Activated T-cell treated with anti-CD3 and anti-CD28 coated beads, Interleukin-2, amount 50 U/mL, for 72 hours (primary cell): ENCODE data around the gene NUMA1. TPM values are rescaled to one million over a fixed set of nuclear protein-coding genes. Genes with fewer than 3 reads are reported as not detected.

Experiments
- ATAC-seq, 2 donors: fragments of 150-1000 bp; cut with Tn5 transposase; replicated peaks in 1 of 2; 2 replicates each; pipeline ENCODE4 v1.10.0; 2021; ENCODE audit warnings: moderate library complexity in 2 of 2, mild to moderate bottlenecking in 1 of 2
- DNase-seq, 2 donors: peaks; one replicate each; pipeline ENCODE4 v3.0.0; 2021 to 2022; ENCODE audit warnings: mixed read lengths in 1 of 2
- H3K27ac Mint-ChIP-seq: one replicate; pipeline ENCODE4 v1.8.0; 2022; ENCODE audit warnings: mild to moderate bottlenecking, moderate library complexity, mixed read lengths
- H3K27me3 Mint-ChIP-seq: one replicate; pipeline ENCODE4 v1.8.0; 2022; ENCODE audit warnings: low read depth, mixed read lengths
- H3K36me3 Mint-ChIP-seq, 2 donors: one replicate each; pipeline ENCODE4 v1.8.0; 2022; ENCODE audit warnings: mixed read lengths in 2 of 2, mild to moderate bottlenecking in 1 of 2; ENCODE audit not compliant: insufficient read depth in 2 of 2
- H3K4me1 Mint-ChIP-seq: one replicate; pipeline ENCODE4 v1.8.0; 2022; ENCODE audit warnings: low read depth, mixed read lengths
- H3K4me3 Mint-ChIP-seq, 2 donors: one replicate each; pipeline ENCODE4 v1.8.0; 2022; ENCODE audit warnings: mild to moderate bottlenecking in 2 of 2, mixed read lengths in 2 of 2, moderate library complexity in 2 of 2
- H3K9me3 Mint-ChIP-seq, 2 donors: one replicate each; pipeline ENCODE4 v1.8.0; 2022; ENCODE audit warnings: mixed read lengths in 2 of 2
- total RNA-seq, 2 donors: library from RNA; stranded (reverse); gene quantifications; one replicate each; pipeline ENCODE4 v1.2.3, GENCODE V29; 2022

Gene NUMA1
- total RNA-seq, 2 donors from 2014 or later, result 156 to 163 TPM

GRCh38 chr11:72070491-72070890, 9.9 kb downstream of the NUMA1 start:
- Mint-ChIP-seq H3K36me3 (peaks cover 3 to 19% of the 10 kb centered on the region in 2 donors), H3K27me3 (no peaks in the 10 kb centered on the region), H3K9me3 (no peaks in the 10 kb centered on the region), H3K27ac (peak overlapping the region; percentile 60), H3K4me3 (peak overlapping the region; percentile 34 to 63), H3K4me1 (peaks cover 51% of the 10 kb centered on the region)
- DNase-seq (no peak), ATAC-seq (no peak)

GRCh38 chr11:72069787-72070251, 10.5 kb downstream of the NUMA1 start:
- no peaks in the 10 kb centered on the region for H3K9me3 Mint-ChIP-seq
- ATAC-seq (peak; percentile 59 to 76), DNase-seq (peak; percentile 9 to 12)
- peaks cover 51% of the 10 kb centered on the region for H3K4me1 Mint-ChIP-seq
- H3K27me3 Mint-ChIP-seq, result no peaks in the 10 kb centered on the region
- H3K36me3 Mint-ChIP-seq, result peaks cover 3 to 19% of the 10 kb centered on the region in 2 donors
- H3K4me3 Mint-ChIP-seq, result peak overlapping the region; percentile 15 to 63
- peak overlapping the region; percentile 67 for H3K27ac Mint-ChIP-seq

- Mint-ChIP-seq H3K4me1 (peaks cover 51% of the 10 kb centered on the region), H3K4me3 (peak overlapping the region; percentile 15 to 63), H3K27ac (peak overlapping the region; percentile 67), H3K27me3 (no peaks in the 10 kb centered on the region), H3K9me3 (no peaks in the 10 kb centered on the region), H3K36me3 (peaks cover 3 to 18% of the 10 kb centered on the region in 2 donors)
- ATAC-seq, result peak; percentile 31 to 41
- DNase-seq, result no peak
Observed at GRCh38 chr11:72069200-72069599, 11.1 kb downstream of the NUMA1 start.

- ATAC-seq (peak in 1 of 2 donors; percentile 48), DNase-seq (no peak)
- Mint-ChIP-seq H3K9me3 (no peaks in the 10 kb centered on the region), H3K36me3 (peaks cover 3 to 18% of the 10 kb centered on the region in 2 donors), H3K4me3 (peak overlapping the region in 1 of 2 donors; percentile 7), H3K27ac (peak overlapping the region; percentile 70), H3K27me3 (no peaks in the 10 kb centered on the region), H3K4me1 (peaks cover 39% of the 10 kb centered on the region)
Observed at GRCh38 chr11:72067676-72068075, 12.7 kb downstream of the NUMA1 start.

- no peaks in the 10 kb centered on the region for H3K9me3 Mint-ChIP-seq
- H3K4me1 Mint-ChIP-seq, result peaks cover 35% of the 10 kb centered on the region
- peak overlapping the region in 1 of 2 donors; percentile 7 for H3K4me3 Mint-ChIP-seq
- H3K36me3 Mint-ChIP-seq, result peaks cover 3 to 18% of the 10 kb centered on the region in 2 donors
- H3K27ac Mint-ChIP-seq, result peak overlapping the region; percentile 70
- H3K27me3 Mint-ChIP-seq, result no peaks in the 10 kb centered on the region
- DNase-seq (no peak), ATAC-seq (no peak)
Observed at GRCh38 chr11:72067266-72067665, 13.1 kb downstream of the NUMA1 start.

- Mint-ChIP-seq H3K9me3 (no peaks in the 10 kb centered on the region), H3K4me3 (no peak overlapping the region), H3K27me3 (no peaks in the 10 kb centered on the region), H3K36me3 (peaks cover 5 to 18% of the 10 kb centered on the region in 2 donors), H3K27ac (no peak overlapping the region), H3K4me1 (peaks cover 30% of the 10 kb centered on the region)
- DNase-seq, result no peak
- no peak for ATAC-seq
Observed at GRCh38 chr11:72066855-72067254, 13.5 kb downstream of the NUMA1 start.

GRCh38 chr11:72061739-72062396, 18.5 kb downstream of the NUMA1 start:
- no peaks in the 10 kb centered on the region for H3K9me3 Mint-ChIP-seq
- H3K36me3 Mint-ChIP-seq, result peaks cover 4 to 10% of the 10 kb centered on the region in 2 donors
- no peaks in the 10 kb centered on the region for H3K4me1 Mint-ChIP-seq
- ATAC-seq, result no peak
- no peak overlapping the region for H3K27ac Mint-ChIP-seq
- no peak for DNase-seq
- H3K4me3 Mint-ChIP-seq, result no peak overlapping the region
- H3K27me3 Mint-ChIP-seq, result no peaks in the 10 kb centered on the region

- H3K4me1 Mint-ChIP-seq, result peaks cover 5% of the 10 kb centered on the region
- H3K9me3 Mint-ChIP-seq, result no peaks in the 10 kb centered on the region
- no peak overlapping the region for H3K4me3 Mint-ChIP-seq
- H3K27ac Mint-ChIP-seq, result peak overlapping the region; percentile 4
- DNase-seq (no peak), ATAC-seq (no peak)
- H3K27me3 Mint-ChIP-seq, result no peaks in the 10 kb centered on the region
- peaks cover 3 to 4% of the 10 kb centered on the region in 2 donors for H3K36me3 Mint-ChIP-seq
Observed at GRCh38 chr11:72058416-72059034, 21.8 kb downstream of the NUMA1 start.

- ATAC-seq (no peak), DNase-seq (no peak)
- Mint-ChIP-seq H3K27me3 (no peaks in the 10 kb centered on the region), H3K36me3 (peaks cover 0 to 3% of the 10 kb centered on the region in 2 donors), H3K4me3 (no peak overlapping the region), H3K4me1 (peaks cover 15% of the 10 kb centered on the region), H3K9me3 (no peaks in the 10 kb centered on the region), H3K27ac (no peak overlapping the region)
Observed at GRCh38 chr11:72048766-72049460, 31.4 kb downstream of the NUMA1 start.

GRCh38 chr11:72045849-72046248, 34.5 kb downstream of the NUMA1 start:
- DNase-seq (no peak), ATAC-seq (no peak)

GRCh38 chr11:72042064-72042745, 38.1 kb downstream of the NUMA1 start:
- Mint-ChIP-seq H3K4me1 (peaks cover 36% of the 10 kb centered on the region), H3K4me3 (no peak overlapping the region), H3K9me3 (no peaks in the 10 kb centered on the region), H3K27me3 (no peaks in the 10 kb centered on the region), H3K36me3 (peaks cover 0 to 3% of the 10 kb centered on the region in 2 donors), H3K27ac (no peak overlapping the region)
- ATAC-seq, result peak in 1 of 2 donors; percentile 14
- DNase-seq, result no peak

More at GRCh38 chr11:72045849-72046248, 34.5 kb downstream of the NUMA1 start:
- H3K4me3 Mint-ChIP-seq, result no peak overlapping the region
- H3K36me3 Mint-ChIP-seq, result peaks cover 0 to 3% of the 10 kb centered on the region in 2 donors
- no peak overlapping the region for H3K27ac Mint-ChIP-seq
- H3K9me3 Mint-ChIP-seq, result no peaks in the 10 kb centered on the region
- no peaks in the 10 kb centered on the region for H3K27me3 Mint-ChIP-seq
- peaks cover 34% of the 10 kb centered on the region for H3K4me1 Mint-ChIP-seq

- DNase-seq (peak; percentile 33 to 44), ATAC-seq (peak; percentile 52 to 56)
- H3K4me3 Mint-ChIP-seq, result no peak overlapping the region
- no peaks in the 10 kb centered on the region for H3K27me3 Mint-ChIP-seq
- peaks cover 43% of the 10 kb centered on the region for H3K4me1 Mint-ChIP-seq
- H3K36me3 Mint-ChIP-seq, result peaks cover 0 to 3% of the 10 kb centered on the region in 2 donors
- no peak overlapping the region for H3K27ac Mint-ChIP-seq
- H3K9me3 Mint-ChIP-seq, result no peaks in the 10 kb centered on the region
Observed at GRCh38 chr11:72041364-72042063, 38.8 kb downstream of the NUMA1 start.
